Neutrophil (primary cell): ENCODE results near the gene RAPGEF6.

Source experiments
- H3K27ac ChIP-seq: fragments of 200-600 bp; sonication (generic); 2 replicates; pipeline ENCODE4 v1.5.1; 2016; ENCODE audit warnings: mild to moderate bottlenecking, moderate library complexity
- H3K27me3 ChIP-seq: fragments of 200-600 bp; sonication (generic); 2 replicates; pipeline ENCODE4 v1.6.0; 2016; ENCODE audit warnings: mild to moderate bottlenecking
- H3K36me3 ChIP-seq: fragments of 200-600 bp; sonication (generic); 2 replicates; pipeline ENCODE4 v1.5.1; 2017
- H3K4me1 ChIP-seq, 2 experiments: fragments of 200-600 bp in 1 of 2; sonication (generic) in 1 of 2; 1 replicate in 1 of 2; 2 replicates in 1 of 2; pipeline versions ENCODE4 v1.5.1 to v1.6.1; 2013 to 2016; ENCODE audit warnings: low read depth in 1 of 2, low read length in 1 of 2, mild to moderate bottlenecking in 1 of 2, moderate library complexity in 1 of 2; ENCODE audit not compliant: control insufficient read depth in 1 of 2, insufficient read depth in 1 of 2
- H3K4me3 ChIP-seq, 2 experiments: fragments of 200-600 bp in 1 of 2; sonication (generic) in 1 of 2; 1 replicate in 1 of 2; 2 replicates in 1 of 2; pipeline ENCODE4 v1.5.1; 2013 to 2016; ENCODE audit warnings: low read depth in 1 of 2, low read length in 1 of 2, mild to moderate bottlenecking in 1 of 2, moderate library complexity in 1 of 2
- H3K9me3 ChIP-seq: fragments of 200-600 bp; sonication (generic); 2 replicates; pipeline ENCODE4 v1.5.1; 2016
- TF ChIP-seq, protein P1 (sequence below): fragments of 200-600 bp; sonication (generic); IDR thresholded peaks from 2 replicates; pipeline ENCODE4 v1.5.1; 2016; ENCODE audit warnings: antibody characterized with exemption

The RAPGEF6 gene

DNA sequence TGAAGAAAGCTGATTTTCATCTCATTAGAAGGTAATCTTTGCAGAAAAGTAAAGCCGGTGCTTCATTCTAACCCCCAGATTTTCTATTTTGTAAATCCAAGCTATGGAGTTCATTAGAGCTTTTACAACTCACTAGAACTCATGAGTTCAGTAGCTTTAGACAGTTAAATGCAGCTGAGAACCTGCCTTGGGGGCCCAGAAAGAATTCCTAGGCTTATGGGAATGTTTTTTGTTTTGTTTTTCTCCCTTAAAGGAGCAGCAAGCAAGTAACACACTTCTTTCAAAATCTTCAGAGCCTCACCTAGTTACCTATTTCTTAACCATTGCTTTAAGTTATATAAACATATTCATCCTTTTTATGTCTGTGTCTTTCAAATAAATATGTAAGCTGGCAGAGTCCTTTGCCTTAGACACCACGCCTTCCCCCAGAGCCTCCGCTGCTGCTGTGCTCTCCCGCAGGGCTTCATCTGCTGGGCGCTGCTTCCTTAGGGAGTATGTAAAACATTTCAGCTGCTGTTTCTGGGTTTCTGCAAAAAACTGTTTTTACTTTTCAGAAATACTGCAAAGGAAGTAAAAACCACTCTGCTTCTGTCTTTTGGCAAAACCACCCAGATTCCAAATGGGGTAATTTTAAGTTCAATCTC lies 238.3 kb downstream of the RAPGEF6 start:
- Histone ChIP-seq H3K4me1 (no peaks in the 10 kb centered on the region), H3K4me3 (no peak overlapping the region), H3K27ac (peak overlapping the region; percentile 23), H3K9me3 (no peaks in the 10 kb centered on the region), H3K36me3 (peaks cover 77% of the 10 kb centered on the region), H3K27me3 (no peaks in the 10 kb centered on the region)
- TF ChIP-seq, protein P1, sequence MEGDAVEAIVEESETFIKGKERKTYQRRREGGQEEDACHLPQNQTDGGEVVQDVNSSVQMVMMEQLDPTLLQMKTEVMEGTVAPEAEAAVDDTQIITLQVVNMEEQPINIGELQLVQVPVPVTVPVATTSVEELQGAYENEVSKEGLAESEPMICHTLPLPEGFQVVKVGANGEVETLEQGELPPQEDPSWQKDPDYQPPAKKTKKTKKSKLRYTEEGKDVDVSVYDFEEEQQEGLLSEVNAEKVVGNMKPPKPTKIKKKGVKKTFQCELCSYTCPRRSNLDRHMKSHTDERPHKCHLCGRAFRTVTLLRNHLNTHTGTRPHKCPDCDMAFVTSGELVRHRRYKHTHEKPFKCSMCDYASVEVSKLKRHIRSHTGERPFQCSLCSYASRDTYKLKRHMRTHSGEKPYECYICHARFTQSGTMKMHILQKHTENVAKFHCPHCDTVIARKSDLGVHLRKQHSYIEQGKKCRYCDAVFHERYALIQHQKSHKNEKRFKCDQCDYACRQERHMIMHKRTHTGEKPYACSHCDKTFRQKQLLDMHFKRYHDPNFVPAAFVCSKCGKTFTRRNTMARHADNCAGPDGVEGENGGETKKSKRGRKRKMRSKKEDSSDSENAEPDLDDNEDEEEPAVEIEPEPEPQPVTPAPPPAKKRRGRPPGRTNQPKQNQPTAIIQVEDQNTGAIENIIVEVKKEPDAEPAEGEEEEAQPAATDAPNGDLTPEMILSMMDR = no peak

DNA sequence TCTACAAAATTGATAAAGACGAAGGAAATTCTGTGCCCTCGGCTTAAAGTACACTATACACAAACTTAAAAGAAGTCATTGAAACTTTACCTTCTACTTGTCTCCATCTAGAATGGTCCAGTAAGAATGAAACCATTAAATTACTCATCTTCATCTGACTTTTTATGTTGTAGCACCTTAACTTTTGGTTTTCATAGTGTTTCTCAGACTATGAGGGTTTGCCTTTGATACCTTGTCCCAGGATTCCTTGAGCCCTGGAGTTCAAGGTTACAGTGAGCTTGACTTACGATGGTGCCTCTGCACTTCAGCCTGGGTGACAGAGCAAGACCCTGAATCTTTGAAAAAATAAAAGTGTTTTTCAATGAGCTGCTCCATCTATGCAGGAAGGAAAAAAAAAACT lies 239.0 kb downstream of the RAPGEF6 start:
- H3K36me3 ChIP-seq = peaks cover 85% of the 10 kb centered on the region
- H3K27me3 ChIP-seq = no peaks in the 10 kb centered on the region
- H3K9me3 ChIP-seq = no peaks in the 10 kb centered on the region
- H3K4me3 ChIP-seq = no peak overlapping the region
- TF ChIP-seq, protein P1 = no peak
- no peaks in the 10 kb centered on the region for H3K4me1 ChIP-seq
- H3K27ac ChIP-seq = no peak overlapping the region

DNA sequence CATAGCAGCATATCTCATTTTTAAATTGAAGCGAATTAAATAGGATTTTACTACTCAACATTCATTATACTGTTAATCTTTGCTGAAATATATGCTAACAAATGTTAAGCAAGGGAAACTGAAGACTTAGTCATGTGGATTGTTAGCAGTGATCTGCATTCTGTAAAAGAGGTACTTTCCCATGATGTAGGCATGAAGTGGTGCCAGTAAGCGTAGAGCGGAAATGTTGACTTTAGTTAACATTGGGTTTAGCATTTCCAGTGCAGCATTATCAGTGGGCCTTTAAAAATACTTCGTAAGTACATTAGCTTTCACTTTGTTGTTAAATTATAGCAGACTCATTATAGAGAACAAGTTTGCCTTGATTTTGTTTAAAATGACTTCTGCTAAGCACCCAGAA lies 240.9 kb downstream of the RAPGEF6 start:
- H3K9me3 ChIP-seq = no peaks in the 10 kb centered on the region
- H3K27ac ChIP-seq = no peak overlapping the region
- peaks cover 97% of the 10 kb centered on the region for H3K36me3 ChIP-seq
- H3K4me3 ChIP-seq = no peak overlapping the region
- H3K27me3 ChIP-seq = no peaks in the 10 kb centered on the region
- H3K4me1 ChIP-seq = no peaks in the 10 kb centered on the region
- TF ChIP-seq, protein P1 = no peak

DNA sequence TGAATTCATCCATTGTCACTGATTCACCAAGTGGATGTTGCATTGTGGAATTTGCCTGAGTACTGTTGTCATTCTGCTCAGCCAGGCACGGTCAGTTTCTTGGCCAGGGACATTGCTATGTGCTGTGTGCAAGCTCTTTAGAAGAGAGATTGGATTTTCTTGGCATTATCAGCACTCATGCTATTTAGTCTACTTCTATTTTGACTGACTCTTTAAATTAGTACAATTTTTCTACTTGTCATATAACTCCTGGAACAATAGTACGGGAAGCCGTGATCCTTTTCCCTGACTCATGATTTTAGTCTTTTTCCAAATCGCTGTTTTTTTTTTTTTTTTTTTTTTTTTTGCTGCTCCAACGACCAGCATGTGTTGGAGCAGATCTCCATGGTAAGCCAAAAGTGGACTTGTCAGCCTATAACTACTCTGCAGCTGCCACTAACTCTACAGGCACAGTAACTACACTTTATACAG lies 241.5 kb downstream of the RAPGEF6 start:
- no peak overlapping the region for H3K27ac ChIP-seq
- peaks cover 97% of the 10 kb centered on the region for H3K36me3 ChIP-seq
- no peaks in the 10 kb centered on the region for H3K4me1 ChIP-seq

DNA sequence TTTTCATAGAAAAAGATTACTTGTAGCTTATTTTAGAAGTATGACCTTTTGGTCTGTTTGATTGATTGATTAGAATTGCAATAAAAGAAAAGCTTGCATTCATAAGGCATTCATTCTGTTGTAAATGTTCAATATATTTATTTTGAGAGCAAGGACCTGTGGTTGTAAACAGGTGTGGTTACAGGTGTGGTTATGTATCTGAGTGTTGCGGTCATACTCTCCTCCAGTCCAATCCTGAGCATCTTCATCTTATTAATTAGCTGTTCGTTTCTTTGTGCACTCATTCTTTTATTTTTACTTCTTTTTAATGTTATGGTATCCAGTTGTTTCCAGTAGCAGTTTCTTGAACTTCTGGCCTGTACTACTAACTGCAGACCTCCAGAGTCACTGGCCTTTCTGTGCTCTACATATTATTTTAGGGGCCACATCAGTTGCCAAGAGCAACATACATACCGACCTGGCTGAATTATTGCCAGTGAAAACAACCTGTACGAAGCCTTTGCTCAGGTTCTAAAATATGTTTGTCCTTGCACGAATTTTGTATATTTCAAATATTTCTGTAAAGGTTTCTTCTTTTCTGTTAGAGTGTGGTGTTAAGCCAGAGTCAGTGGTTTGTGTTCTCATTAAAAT lies 242.4 kb downstream of the RAPGEF6 start:
- no peak overlapping the region for H3K4me3 ChIP-seq
- peaks cover 97% of the 10 kb centered on the region for H3K36me3 ChIP-seq
- TF ChIP-seq, protein P1 = no peak
- no peaks in the 10 kb centered on the region for H3K9me3 ChIP-seq
- H3K4me1 ChIP-seq = no peaks in the 10 kb centered on the region
- no peaks in the 10 kb centered on the region for H3K27me3 ChIP-seq
- H3K27ac ChIP-seq = no peak overlapping the region

More for the DNA sequence above, 241.5 kb downstream of the RAPGEF6 start:
- TF ChIP-seq, protein P1 = no peak
- H3K27me3 ChIP-seq = no peaks in the 10 kb centered on the region
- no peak overlapping the region for H3K4me3 ChIP-seq
- H3K9me3 ChIP-seq = no peaks in the 10 kb centered on the region
